GM18517 (cell line): ENCODE results near the gene P2RX4.
"Not testable (repeated sequence)": the region's sequence is repeated elsewhere in the genome, so short reads cannot be mapped to it uniquely, and the experiment has no call there.

Experiments used
- ATAC-seq: cut with Tn5 transposase; IDR thresholded peaks from one replicate; pipeline ENCODE4 v1.9.1; 2021; ENCODE audit warnings: mild to moderate bottlenecking, moderate library complexity; ENCODE audit not compliant: unreplicated experiment

Gene P2RX4, protein sequence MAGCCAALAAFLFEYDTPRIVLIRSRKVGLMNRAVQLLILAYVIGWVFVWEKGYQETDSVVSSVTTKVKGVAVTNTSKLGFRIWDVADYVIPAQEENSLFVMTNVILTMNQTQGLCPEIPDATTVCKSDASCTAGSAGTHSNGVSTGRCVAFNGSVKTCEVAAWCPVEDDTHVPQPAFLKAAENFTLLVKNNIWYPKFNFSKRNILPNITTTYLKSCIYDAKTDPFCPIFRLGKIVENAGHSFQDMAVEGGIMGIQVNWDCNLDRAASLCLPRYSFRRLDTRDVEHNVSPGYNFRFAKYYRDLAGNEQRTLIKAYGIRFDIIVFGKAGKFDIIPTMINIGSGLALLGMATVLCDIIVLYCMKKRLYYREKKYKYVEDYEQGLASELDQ

GRCh38 chr12:121209624-121210572 lies at the start of gene P2RX4:
Gene P2RX4, plus strand, starts transcription at chr12:121210129. Its CDS starts 36 bp downstream, at chr12:121210165.
- peak; percentile 74 for ATAC-seq

DNA sequence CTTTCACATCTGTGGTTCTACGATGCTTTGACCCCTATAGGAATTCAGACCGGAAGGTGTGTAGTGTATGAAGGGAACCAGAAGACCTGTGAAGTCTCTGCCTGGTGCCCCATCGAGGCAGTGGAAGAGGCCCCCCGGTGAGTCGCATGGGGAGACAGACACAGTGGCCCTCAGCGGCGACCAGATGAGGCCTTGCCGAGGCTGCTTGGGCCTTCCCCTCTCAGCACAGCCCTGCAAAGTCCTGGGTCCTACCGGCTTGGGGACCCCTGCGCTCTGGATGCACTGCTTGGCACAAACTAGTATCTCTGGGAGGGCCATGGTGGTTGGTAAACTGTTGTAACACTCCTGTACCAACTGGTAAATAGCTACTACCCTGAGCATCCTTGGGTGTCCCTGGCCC lies 47.5 kb upstream of the P2RX4 start:
- ATAC-seq: no peak

GRCh38 chr12:121162985-121163384 lies 46.9 kb upstream of the P2RX4 start:
- no peak for ATAC-seq

GRCh38 chr12:121164839-121165238 lies 45.1 kb upstream of the P2RX4 start:
- ATAC-seq: not testable (repeated sequence)

GRCh38 chr12:121165316-121165715 lies 44.6 kb upstream of the P2RX4 start:
- no peak for ATAC-seq

- no peak for ATAC-seq
These were observed 43.6 kb upstream of the P2RX4 start for GRCh38 chr12:121166356-121166755.

GRCh38 chr12:121167232-121167820 lies 42.6 kb upstream of the P2RX4 start:
- no peak for ATAC-seq

- no peak for ATAC-seq
These were observed 42.0 kb upstream of the P2RX4 start for GRCh38 chr12:121167951-121168350.

- no peak for ATAC-seq
These were observed 39.8 kb upstream of the P2RX4 start for GRCh38 chr12:121170151-121170550.

GRCh38 chr12:121170611-121171260 lies 39.2 kb upstream of the P2RX4 start:
- ATAC-seq: no peak

GRCh38 chr12:121172145-121172544 lies 37.8 kb upstream of the P2RX4 start:
- no peak for ATAC-seq

DNA sequence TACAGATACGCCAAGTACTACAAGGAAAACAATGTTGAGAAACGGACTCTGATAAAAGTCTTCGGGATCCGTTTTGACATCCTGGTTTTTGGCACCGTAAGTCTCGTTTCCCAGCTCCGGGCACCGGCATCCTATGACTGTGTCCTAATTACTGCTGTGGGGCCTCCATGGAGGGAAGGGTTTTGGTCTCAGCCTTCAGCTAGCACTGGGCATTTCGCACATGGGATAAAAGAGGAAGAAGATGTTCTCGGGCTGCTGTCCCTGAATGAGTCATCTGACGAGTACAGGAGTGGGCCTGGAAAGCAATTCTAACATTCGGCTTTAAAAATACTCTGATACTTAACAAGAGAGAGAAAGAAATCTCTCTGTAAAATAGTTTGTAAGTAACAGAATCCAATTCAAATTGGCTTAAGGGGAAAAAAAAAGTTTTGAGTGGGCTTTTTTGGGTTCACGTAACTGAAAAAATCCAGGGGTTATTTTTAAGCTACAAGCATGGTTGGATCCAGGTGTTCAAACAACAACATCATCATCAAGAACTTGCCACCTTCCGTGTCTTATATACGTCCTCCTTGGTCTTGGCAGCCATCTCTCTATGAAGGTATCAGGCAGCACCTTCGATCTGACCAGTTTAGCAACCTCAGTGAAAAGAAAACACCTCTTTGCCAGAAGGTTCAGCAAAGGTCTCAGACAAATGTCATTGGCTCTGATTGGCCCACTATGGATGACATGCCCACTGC lies 34.4 kb upstream of the P2RX4 start:
- ATAC-seq: no peak

GRCh38 chr12:121176826-121177529 lies 33.0 kb upstream of the P2RX4 start:
- no peak for ATAC-seq

DNA sequence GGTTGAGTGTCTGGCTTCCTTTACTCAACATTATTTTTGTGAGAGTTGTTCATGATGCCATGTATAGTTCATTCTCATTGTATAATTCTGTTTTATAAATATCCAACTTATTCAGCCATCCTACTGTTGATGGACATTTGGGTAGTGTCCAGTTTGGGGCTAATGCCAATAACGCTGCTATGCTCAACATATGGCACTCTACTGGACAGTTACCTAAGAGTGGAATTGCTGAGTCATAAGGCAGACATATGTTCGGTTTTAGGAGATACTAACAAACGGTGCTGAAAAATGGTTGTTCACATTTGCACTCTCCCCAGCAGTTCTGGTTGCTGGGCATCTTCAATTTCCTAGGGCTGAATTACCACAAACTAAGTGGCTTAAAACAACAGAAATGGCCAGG lies 28.7 kb upstream of the P2RX4 start:
- no peak for ATAC-seq

DNA sequence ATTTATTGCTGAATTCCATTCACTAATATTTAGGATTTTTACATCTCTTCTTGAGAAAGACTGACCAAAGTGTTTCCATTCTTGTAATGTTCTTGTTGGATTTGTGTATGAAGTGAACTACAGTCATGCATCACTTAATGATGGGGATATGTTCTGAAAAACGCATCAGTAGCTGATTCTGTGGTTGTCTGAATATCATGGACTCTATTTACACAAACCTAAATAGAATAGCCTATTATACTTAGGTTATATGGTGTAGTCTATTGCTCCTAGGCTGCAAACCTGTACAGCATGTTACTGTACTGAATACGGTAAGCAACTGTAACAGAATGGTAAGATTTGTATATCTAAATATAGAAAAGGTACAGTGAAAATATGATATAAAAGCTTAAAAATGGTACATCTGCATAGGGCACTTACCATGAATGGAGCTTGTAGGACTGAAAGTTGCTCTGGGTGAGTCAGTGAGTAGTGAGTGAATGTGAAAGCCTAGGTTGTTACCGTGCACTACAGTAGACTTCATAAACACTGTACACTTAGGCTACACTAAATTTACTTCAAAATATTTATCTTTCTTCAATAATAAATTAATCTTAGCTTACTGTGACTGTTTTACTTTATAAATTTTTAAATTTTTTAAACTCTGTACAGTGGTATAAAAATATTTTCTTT lies 27.6 kb upstream of the P2RX4 start:
- ATAC-seq: no peak

DNA sequence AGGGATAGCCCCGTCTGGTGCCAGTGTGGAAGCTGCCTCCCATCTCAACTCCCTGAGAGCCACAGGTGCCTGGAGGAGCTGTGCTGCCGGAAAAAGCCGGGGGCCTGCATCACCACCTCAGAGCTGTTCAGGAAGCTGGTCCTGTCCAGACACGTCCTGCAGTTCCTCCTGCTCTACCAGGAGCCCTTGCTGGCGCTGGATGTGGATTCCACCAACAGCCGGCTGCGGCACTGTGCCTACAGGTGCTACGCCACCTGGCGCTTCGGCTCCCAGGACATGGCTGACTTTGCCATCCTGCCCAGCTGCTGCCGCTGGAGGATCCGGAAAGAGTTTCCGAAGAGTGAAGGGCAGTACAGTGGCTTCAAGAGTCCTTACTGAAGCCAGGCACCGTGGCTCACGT lies 25.5 kb upstream of the P2RX4 start:
- no peak for ATAC-seq

GRCh38 chr12:121184984-121185889 lies 24.7 kb upstream of the P2RX4 start:
- no peak for ATAC-seq

DNA sequence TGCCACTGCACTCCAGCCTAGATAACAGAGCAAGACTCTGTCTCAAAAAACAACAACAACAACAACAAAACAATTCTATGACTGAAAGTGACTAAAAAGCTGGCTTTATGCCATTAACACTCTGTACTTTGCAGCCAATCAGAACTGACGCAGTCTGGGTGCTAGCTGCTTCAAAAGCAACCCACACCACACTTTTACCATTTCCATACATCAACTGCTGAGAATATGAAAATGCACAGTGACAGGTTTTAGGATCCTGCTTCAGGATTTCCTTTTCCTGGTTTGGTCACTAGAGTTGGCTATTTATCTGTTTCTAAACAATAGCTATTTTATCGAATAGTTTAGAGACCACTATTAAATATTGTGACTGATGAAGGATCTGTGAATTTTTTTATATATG lies 23.1 kb upstream of the P2RX4 start:
- ATAC-seq: no peak
